ENCODE data around the gene AUTS2.

DNA sequence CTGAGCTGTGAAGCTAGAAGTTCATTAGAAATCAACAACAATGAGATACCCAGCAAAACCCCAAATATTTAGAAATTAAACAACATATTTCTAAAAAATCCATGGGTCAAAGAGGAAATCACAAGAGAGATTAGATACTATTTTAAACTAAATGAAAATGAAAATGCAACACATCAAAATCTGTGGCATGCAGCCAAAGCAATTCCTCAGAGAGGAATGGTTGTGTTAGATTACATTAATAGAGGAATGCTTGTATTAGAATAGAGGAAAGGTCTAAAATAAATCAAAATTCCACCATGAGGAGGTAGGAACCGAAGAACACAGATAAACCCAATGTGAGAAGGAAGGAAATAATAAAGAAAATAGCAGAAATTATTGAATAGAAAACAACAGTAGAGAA lies 891.5 kb downstream of the AUTS2 start:
- no peak for TF ChIP-seq NR2C2 (CRISPR knock-in tag; IDR thresholded peaks at IDR 0.05)
- no peak for TF ChIP-seq ESRRA (CRISPR knock-in tag; IDR thresholded peaks at IDR 0.05; ENCODE audit: borderline replicate concordance)
- TF ChIP-seq, protein P1, sequence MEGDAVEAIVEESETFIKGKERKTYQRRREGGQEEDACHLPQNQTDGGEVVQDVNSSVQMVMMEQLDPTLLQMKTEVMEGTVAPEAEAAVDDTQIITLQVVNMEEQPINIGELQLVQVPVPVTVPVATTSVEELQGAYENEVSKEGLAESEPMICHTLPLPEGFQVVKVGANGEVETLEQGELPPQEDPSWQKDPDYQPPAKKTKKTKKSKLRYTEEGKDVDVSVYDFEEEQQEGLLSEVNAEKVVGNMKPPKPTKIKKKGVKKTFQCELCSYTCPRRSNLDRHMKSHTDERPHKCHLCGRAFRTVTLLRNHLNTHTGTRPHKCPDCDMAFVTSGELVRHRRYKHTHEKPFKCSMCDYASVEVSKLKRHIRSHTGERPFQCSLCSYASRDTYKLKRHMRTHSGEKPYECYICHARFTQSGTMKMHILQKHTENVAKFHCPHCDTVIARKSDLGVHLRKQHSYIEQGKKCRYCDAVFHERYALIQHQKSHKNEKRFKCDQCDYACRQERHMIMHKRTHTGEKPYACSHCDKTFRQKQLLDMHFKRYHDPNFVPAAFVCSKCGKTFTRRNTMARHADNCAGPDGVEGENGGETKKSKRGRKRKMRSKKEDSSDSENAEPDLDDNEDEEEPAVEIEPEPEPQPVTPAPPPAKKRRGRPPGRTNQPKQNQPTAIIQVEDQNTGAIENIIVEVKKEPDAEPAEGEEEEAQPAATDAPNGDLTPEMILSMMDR (IDR thresholded peaks at IDR 0.05), result no peak
- no peak for TF ChIP-seq CREM (CRISPR knock-in tag; IDR thresholded peaks at IDR 0.05)
- no peak for TF ChIP-seq USF2 (CRISPR knock-in tag; IDR thresholded peaks at IDR 0.05)
- no peak for TF ChIP-seq SMAD4 (CRISPR knock-in tag; IDR thresholded peaks at IDR 0.05)
- TF ChIP-seq, protein P2, sequence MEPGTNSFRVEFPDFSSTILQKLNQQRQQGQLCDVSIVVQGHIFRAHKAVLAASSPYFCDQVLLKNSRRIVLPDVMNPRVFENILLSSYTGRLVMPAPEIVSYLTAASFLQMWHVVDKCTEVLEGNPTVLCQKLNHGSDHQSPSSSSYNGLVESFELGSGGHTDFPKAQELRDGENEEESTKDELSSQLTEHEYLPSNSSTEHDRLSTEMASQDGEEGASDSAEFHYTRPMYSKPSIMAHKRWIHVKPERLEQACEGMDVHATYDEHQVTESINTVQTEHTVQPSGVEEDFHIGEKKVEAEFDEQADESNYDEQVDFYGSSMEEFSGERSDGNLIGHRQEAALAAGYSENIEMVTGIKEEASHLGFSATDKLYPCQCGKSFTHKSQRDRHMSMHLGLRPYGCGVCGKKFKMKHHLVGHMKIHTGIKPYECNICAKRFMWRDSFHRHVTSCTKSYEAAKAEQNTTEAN (CRISPR knock-in tag; IDR thresholded peaks at IDR 0.05), result no peak
- no peak for TF ChIP-seq PRDM15 (CRISPR knock-in tag; IDR thresholded peaks at IDR 0.05)
- TF ChIP-seq SP1 (CRISPR knock-in tag; conservative IDR thresholded peaks at IDR 0.05), result no peak
- no peak for TF ChIP-seq TEAD4 (CRISPR knock-in tag; IDR thresholded peaks at IDR 0.05)
- no peak for TF ChIP-seq ATF3 (CRISPR knock-in tag; conservative IDR thresholded peaks at IDR 0.05)
